GM21576 (cell line): Measurements from ENCODE around the gene PAK3.

Experiments used
- ATAC-seq: cut with Tn5 transposase; IDR thresholded peaks from one replicate; pipeline ENCODE4 v1.9.1; 2021; ENCODE audit warnings: mild to moderate bottlenecking, moderate library complexity; ENCODE audit not compliant: unreplicated experiment

PAK3 gene

DNA sequence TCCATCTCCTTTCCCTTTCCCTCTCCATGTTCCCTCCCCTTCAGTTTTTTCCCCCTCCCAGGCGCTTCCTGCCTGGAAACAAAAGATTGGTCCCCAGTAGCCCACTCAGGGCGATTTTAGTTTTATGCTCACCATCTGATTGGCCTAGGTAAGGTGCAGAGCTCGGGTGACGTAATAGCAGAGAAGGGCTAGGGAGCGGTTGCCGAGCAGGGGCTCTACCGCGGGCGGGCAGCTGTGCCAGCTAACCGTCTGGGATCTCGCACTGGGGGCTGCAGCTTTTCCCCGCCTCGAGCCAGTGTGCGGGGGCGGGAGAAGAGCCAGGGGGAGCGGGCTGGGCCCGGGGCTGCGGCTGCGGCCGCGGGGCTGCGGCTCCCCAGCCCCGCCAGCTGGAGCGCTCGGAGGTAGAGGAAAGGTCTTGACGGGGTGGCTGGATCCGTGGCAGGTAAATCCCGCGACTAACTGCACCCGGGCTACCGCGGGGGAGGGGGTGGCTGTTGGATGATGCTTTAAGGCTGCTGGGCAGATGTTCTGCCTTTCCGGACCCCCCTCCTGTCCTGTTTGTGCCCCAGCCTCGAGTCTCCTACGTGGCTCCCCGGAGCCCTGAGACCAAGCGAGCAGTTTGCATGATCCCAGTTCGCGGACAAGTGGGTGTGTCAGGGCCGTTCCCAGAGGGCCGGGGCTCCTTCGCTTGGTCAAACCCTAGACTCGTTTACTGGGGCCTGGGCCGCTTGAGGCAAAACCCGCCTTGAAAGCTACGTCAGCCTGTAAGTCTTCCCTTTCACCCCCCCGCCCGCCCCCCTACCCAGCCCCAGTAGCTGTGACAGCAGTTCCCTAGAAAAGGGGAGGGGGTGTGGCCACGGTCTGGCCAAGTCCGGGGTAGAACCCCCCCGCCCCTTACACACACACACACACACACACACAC is at the start of gene PAK3:
Gene PAK3 (plus strand): TSS at position 218 of the 922 bp plus-strand sequence. CDS start 26,913 bp downstream, outside the sequence.
- no peak for ATAC-seq

GRCh38 chrX:111047575-111047974 is 48.4 kb upstream of the PAK3 start:
- ATAC-seq, result no peak

GRCh38 chrX:111052478-111052877 is 43.5 kb upstream of the PAK3 start:
- ATAC-seq, result no peak

DNA sequence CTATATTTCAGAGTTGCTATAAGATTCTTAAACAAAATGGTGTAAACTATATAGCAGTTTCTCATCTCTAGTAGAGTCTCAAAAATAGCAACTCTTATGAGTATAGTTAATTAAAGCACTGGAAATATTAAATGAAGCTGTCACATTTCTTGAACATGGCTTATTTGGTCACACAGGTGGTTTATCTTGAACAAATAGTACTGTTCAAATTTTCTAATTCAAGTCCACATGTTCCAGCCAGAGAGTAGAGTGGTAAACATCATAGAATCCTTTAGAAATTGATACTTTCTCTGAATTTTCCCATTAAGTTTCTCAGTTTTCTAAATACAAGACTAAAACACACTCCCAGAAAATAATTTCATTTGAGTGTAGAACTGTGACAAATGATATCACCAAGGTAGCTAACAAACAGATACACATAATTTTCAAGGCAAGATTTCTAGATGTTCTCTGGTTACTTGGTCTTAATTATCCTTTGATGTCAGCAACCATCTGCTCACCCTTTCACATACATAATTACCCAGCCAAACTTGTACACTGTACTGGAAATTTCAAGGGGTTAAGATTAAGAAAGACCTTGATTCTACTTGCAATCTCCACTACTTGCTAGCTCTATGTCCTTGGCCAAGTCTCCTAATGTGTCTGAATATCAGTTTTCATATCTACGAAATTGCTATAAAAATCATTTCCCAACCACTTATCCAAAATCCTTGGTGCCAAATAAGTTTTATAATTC is 24.3 kb upstream of the PAK3 start:
- no peak for ATAC-seq

DNA sequence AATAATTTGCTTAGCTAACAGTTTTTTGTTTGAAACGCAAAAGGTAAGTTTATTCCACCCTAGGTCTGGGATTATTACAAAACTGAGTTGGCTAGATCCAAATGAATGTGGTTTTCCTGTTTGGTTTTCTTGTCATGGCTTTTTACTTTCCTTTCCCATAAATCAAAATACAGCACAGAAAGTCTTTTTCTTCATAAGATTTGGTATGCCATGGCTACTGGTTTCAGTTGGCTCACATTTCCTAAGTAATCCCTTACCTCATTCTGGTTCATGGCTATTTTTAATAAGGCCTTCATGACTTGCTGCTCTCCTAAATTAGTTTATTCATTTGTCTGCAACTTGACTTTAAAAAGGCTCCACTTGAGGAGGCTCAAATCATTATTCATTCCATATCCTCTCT is 12.9 kb upstream of the PAK3 start:
- no peak for ATAC-seq

DNA sequence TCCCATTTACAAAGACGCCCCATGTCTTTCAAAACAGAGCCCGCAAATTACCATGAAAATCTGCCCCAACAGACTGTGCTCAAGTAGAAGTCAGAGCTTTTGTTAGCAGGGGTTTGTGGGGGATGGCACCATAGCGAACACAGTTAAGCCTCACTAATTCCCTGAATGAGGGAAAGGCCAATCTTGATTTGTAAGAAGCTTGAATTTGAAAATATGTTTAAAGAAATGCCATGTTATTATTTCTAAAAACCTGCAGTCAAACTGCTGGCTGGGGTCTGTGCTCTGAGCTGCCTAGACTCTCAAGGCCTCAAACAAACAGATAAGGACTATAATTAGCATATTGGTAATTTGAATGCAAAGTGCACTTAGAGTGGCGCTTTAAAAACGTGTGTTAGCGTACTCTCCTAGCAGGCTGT is 9.4 kb upstream of the PAK3 start:
- ATAC-seq, result no peak

- ATAC-seq, result no peak
Measured at GRCh38 chrX:111088628-111089027, 7.4 kb upstream of the PAK3 start.

- no peak for ATAC-seq
Measured at GRCh38 chrX:111090458-111090857, 5.5 kb upstream of the PAK3 start.

DNA sequence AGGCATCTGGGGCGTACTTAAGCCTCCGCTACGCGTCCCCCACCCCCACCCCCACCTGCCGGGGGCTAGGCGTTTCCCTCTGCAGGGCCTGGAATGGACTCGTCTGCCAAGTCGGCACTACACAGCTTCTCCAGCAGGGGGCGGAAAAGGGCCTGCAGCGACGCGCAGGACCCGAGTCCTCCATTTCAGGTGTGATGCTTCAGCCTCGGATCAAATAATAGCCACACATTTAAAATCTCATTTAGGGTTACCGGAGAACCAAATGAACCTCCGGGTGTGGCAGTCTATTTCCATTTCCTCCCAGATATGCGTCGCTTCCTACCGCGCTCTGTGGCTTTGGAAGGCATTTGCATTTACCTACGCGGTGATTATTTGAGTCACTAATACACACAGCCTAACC is 2.9 kb downstream of the PAK3 start:
- ATAC-seq, result peak; percentile 80

DNA sequence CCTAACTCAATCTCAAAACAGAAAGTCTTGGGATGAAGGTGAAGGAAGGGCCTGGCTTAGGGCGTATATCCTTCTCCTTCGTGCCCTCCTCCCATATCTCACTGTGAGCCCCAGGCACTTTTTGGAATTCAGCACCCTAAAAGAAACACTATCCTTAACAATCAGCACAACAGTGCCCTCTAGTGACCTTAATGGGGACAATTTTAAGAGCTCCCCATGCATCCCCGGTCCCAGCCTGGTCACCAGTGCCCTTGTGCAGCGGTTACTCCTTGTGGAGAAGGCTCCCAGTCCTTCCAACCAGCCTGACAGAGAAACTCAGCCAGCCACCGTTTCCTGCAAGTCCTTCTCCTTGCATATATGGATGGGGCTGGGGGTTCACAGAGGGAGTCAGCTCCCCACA is 4.2 kb downstream of the PAK3 start:
- no peak for ATAC-seq

DNA sequence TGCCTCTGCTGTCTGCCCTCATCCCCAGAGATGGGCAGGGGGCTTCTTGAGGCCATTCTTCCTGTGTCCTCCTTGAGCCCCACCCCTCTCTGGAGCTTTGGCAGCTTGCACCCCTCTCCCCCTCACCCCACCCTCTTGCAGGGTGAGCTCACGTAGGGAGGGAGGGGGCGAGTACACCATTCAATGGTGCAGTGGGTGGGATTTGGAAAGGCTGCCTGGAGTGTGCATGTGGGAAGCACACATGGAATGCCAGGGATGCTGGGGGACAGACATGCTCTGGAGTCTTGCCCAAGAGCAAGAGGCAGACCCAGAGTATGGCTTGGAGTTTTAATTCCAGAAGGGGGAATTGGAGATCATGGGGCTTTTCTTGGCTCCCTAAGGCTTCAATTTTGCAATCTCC is 5.6 kb downstream of the PAK3 start:
- ATAC-seq, result no peak

GRCh38 chrX:111102636-111103035 is 6.6 kb downstream of the PAK3 start:
- no peak for ATAC-seq

DNA sequence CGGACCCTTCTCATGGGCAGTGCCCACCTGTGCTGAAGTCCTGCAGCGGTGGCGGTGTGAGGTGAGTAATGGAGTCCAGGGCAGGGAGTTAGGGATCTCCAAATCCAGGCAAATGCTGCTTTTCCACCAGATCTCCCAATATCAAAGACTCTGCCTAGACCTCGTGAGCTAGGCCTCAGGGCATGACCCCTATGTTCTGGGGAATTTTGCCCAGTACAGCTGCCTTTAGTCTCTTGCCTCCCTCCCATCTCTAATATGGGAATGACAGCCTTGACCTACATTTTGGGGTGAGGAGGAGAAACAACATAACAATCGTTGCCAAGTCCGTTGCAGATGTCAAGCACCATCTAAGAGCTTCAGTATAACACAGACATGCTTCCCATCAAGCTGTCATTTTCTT is 7.3 kb downstream of the PAK3 start:
- no peak for ATAC-seq

DNA sequence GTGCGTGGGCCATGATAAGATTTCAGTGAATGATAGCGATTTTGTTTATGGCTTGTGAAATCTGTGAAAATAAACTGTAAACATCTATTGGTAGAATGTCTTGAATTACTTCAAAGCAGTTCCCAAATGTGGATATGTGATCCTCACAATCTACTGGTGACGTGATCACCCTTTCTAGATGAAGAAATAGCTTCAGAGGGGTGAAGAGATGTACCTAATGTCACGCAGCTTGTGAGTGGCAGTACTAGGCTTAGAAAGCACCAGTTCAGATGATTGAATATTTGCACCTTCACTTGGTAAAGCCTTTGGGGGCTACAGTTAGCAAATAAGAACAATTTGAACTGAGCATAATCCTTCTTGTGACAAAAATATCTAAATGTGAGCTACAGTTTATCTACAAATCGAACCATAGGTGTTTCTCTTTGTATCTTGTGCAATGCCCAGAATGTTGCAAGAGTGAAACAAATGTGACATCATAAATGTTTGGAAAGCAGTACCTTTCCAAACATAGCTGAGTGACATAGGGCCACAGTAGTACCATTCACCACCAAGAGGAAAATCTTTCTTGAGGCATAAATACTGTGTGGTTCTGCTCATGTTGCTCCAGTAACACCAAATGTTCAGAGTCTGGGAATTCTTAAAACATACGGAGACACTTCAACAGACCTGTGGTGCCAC is 14.2 kb downstream of the PAK3 start:
- ATAC-seq, result no peak

DNA sequence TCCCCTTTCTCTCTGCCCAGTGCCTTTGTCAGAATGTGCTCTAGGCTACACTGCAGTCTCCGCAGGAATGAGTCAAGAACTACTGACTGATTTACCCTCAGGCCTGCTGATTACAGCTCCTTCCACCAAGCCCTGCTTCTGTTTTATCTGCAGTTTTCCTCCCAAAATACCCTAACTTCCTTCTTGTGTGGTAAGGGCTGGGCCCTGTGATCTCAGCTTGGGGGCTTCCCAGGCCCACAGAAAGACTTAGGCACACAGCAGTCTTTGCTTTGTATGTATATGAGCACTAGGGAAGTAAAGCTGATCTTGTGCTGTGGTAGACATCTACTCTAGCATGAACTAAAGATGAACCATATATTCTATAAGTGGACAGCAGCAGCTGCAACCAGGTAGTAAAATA is 18.8 kb downstream of the PAK3 start:
- no peak for ATAC-seq

DNA sequence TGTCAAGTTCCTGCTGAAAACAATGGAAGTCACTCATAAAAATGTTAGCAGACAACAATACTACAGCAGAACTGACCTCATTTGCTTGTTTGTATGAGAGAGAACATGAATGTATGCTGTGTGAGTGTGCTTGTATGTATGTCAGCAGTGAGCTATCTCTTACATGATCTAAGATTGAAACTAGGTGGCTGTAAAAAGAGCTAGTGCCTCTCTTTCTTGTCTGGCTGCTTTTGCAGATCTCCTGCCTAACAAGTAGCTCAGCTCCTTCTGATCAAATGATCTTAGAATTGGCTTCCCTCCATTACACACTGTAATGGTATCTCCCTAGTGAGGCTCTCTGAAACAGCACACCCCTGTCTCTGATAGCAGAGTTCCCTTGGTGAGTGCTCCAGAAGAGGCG is 20.7 kb downstream of the PAK3 start:
- ATAC-seq, result no peak

- no peak for ATAC-seq
Measured at GRCh38 chrX:111119341-111119740, 23.4 kb downstream of the PAK3 start.

DNA sequence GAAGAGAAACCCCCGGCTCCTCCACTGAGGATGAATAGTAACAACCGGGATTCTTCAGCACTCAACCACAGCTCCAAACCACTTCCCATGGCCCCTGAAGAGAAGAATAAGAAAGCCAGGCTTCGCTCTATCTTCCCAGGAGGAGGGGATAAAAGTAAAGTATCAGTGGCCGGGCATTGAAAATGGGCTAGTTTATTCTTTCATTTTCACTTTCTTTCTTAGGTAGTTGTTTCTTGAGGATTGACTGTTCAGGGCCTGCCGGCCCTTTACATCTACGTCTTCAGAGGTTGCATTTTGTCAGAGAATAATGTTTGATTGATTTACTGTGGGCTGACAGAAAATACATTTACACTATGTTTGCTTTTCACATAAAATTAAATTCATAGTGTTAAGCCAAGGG is 27.1 kb downstream of the PAK3 start:
- ATAC-seq, result no peak

DNA sequence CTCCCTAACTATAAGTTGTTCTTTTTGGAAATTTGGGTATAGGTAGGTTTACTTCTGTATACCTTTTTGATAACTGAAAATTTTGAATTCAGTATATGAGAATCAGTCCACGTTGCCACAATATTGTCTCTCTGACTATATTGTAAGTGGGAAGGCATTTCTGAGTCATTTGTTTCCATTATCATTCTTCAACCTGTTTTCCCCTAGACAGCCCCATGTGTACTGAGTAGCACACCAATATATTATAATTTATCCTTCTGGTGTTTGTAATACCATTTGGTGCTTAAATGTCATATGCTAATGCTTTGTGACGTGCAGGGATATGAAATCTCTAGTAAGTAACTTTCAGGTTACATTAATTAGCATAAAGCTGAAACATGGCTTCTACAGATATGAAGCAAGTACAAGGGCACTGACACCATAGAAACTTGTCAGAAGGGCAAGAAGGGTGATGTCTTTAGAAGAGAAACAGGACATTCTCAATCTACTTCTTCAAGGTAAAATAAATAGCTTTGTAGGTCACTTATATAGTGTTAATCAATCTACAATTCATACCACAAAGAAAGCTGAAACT is 27.7 kb downstream of the PAK3 start:
- no peak for ATAC-seq

DNA sequence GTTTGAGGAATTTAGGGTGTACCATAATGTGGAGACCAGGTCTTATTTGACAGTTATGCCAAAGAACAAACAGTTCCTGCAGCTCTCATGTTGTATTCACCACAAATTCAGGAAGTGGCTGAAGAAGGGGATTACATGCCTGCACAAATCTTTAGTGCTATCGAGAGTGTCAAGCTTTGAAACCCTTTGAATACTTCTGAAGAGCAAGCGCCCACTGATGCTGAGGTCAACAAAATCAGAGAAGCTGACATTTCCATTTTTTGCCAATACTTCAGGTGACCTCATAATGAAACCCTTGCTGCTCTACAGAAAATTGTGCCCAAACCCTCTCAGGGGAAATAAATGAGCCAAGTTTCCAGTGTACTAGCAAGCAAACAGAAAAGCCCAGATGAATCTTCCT is 28.4 kb downstream of the PAK3 start:
- peak; percentile 55 for ATAC-seq

DNA sequence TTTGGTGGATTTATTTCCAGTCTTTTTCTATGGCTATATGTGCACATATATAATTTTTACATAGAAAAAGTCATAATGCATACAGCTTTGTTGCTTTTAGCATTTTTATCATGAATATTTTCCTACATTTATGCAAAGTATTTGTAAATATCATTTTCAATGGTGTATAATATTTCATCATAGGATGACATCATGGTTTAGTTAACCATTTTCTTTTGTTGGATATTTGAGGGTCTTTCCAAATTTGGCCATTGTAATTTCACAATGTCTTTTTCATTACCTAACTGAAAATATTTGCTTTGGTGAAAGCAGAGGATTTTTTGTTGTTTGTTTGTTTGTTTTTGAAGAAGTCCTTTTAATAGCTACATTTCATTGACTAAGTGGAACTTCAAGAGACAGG is 31.0 kb downstream of the PAK3 start:
- no peak for ATAC-seq
